ACC112 (cell line): ENCODE data around the gene ZBTB7C.

Experiments
- H2AFZ ChIP-seq: fragments of 200-600 bp; sonication (generic); one replicate; pipeline ENCODE4 v1.6.0; 2017; ENCODE audit warnings: antibody characterized with exemption, low read length; ENCODE audit not compliant: unreplicated experiment
- H3K27ac ChIP-seq: fragments of 200-600 bp; sonication (generic); 2 replicates; pipeline ENCODE4 v1.5.1; 2014; ENCODE audit warnings: low read depth, mild to moderate bottlenecking, antibody characterized with exemption, low read length, moderate library complexity
- H3K27me3 ChIP-seq: fragments of 200-600 bp; sonication (generic); 2 replicates; pipeline ENCODE4 v1.6.1; 2014; ENCODE audit warnings: mild to moderate bottlenecking, antibody characterized with exemption, low read length, moderate library complexity, mixed read lengths; ENCODE audit not compliant: insufficient read depth
- H3K36me3 ChIP-seq: fragments of 200-600 bp; sonication (generic); 2 replicates; pipeline ENCODE4 v1.6.1; 2016; ENCODE audit warnings: mild to moderate bottlenecking, antibody characterized with exemption, low read length, moderate library complexity, mixed read lengths; ENCODE audit not compliant: insufficient read depth
- H3K4me1 ChIP-seq: fragments of 200-600 bp; sonication (generic); one replicate; pipeline ENCODE4 v1.6.1; 2016; ENCODE audit warnings: low read length, mixed read lengths; ENCODE audit not compliant: insufficient read depth, unreplicated experiment, control insufficient read depth
- H3K4me3 ChIP-seq: fragments of 200-600 bp; sonication (generic); 2 replicates; pipeline ENCODE4 v1.5.1; 2014; ENCODE audit warnings: mild to moderate bottlenecking, low read depth, low read length
- H3K79me2 ChIP-seq: fragments of 200-600 bp; sonication (generic); one replicate; pipeline ENCODE4 v1.6.0; 2016; ENCODE audit warnings: low read length; ENCODE audit not compliant: control insufficient read depth, unreplicated experiment, insufficient read depth

Gene ZBTB7C

DNA sequence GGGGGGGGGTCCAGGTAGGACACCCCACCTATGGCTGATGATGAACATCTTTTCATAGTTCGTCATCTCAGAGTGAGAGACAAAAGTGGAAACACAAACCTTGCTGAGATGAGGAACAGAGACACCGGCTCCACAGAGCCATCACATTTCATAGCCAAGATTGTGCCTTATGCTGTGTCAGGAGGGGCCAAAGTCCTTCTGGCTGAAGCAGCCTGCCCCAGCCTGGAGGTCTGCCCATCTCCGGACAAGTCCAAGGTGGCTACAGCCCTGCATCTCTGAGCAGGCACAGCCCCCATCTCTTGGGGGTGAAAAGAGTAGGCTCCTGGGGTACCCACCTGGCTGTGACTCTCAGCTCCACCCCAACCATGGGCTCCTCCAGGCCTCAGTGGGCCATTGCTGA lies 70.3 kb downstream of the ZBTB7C start:
- Histone ChIP-seq H3K4me1 (no peaks in the 10 kb centered on the region), H3K27ac (no peak overlapping the region), H2AFZ (no peak overlapping the region), H3K27me3 (peaks cover 2% of the 10 kb centered on the region; the same call in 1 of the 2 replicates), H3K36me3 (no peaks in the 10 kb centered on the region), H3K4me3 (no peak overlapping the region), H3K79me2 (no peaks in the 10 kb centered on the region)

GRCh38 chr18:48337053-48337452 lies 72.1 kb downstream of the ZBTB7C start:
- H3K27ac ChIP-seq: no peak overlapping the region
- H3K4me1 ChIP-seq: no peaks in the 10 kb centered on the region
- H3K36me3 ChIP-seq: no peaks in the 10 kb centered on the region
- no peak overlapping the region for H2AFZ ChIP-seq
- H3K27me3 ChIP-seq: peaks cover 2% of the 10 kb centered on the region; the same call in 1 of the 2 replicates
- no peak overlapping the region for H3K4me3 ChIP-seq
- no peaks in the 10 kb centered on the region for H3K79me2 ChIP-seq

- Histone ChIP-seq H3K4me3 (no peak overlapping the region), H3K27me3 (peaks cover 2% of the 10 kb centered on the region; the same call in 1 of the 2 replicates), H3K4me1 (no peaks in the 10 kb centered on the region), H3K27ac (no peak overlapping the region), H3K79me2 (no peaks in the 10 kb centered on the region), H2AFZ (no peak overlapping the region), H3K36me3 (no peaks in the 10 kb centered on the region)
These were observed 72.9 kb downstream of the ZBTB7C start for GRCh38 chr18:48336332-48336731.

DNA sequence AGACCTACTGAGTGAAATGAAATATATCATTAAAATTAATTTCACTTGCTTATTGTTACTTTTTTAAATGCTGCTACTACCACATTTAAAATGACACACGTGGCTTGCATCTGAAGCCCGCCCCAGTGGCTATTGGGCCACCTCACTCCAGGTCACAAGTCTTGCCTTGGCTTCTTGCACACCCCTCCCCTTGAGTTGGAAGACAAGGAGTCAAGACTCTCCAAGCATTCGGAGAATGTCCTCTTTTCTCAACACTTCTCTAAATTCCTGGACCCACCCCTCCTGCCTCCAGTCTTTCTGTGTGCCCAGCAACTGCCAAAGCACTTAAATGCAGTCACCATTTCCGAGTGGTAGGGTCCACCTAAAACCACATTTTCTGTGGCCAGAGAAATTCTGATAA lies 73.4 kb downstream of the ZBTB7C start:
- no peaks in the 10 kb centered on the region for H3K79me2 ChIP-seq
- no peak overlapping the region for H2AFZ ChIP-seq
- peaks cover 3% of the 10 kb centered on the region for H3K4me1 ChIP-seq
- H3K27me3 ChIP-seq: no peaks in the 10 kb centered on the region
- no peak overlapping the region for H3K27ac ChIP-seq
- H3K36me3 ChIP-seq: no peaks in the 10 kb centered on the region
- no peak overlapping the region for H3K4me3 ChIP-seq

- Histone ChIP-seq H3K36me3 (no peaks in the 10 kb centered on the region), H3K4me1 (peaks cover 11% of the 10 kb centered on the region), H3K79me2 (no peaks in the 10 kb centered on the region), H3K27ac (no peak overlapping the region), H2AFZ (no peak overlapping the region), H3K27me3 (no peaks in the 10 kb centered on the region), H3K4me3 (no peak overlapping the region)
These were observed 74.3 kb downstream of the ZBTB7C start for GRCh38 chr18:48334845-48335244.

DNA sequence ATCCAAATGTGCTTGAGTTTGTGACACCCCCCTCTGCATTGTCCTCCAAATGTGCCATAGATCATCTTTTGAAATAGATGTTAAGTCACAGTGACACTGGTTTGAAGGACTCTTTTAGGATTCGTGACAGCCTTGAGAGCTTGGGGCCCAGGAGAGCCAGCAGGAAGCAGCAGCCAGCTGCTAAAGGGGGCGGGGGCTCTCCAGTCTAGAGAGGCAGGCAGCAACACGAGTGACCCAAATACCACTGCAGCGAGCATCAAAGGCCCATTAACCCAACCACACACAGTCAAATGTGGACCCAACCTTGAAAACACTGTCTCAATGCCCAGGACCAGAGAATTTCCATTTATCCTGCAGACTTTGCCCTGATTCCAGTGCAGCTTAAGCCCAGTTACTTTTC lies 75.6 kb downstream of the ZBTB7C start:
- H3K4me3 ChIP-seq: no peak overlapping the region
- H3K79me2 ChIP-seq: no peaks in the 10 kb centered on the region
- no peaks in the 10 kb centered on the region for H3K36me3 ChIP-seq
- H3K4me1 ChIP-seq: peaks cover 24% of the 10 kb centered on the region
- no peak overlapping the region for H2AFZ ChIP-seq
- no peaks in the 10 kb centered on the region for H3K27me3 ChIP-seq
- H3K27ac ChIP-seq: no peak overlapping the region

- H3K79me2 ChIP-seq: no peaks in the 10 kb centered on the region
- no peaks in the 10 kb centered on the region for H3K27me3 ChIP-seq
- H2AFZ ChIP-seq: no peak overlapping the region
- H3K4me3 ChIP-seq: 0 out of 2 replicates have a peak overlapping the region, but pooled peaks have one; percentile 26
- no peaks in the 10 kb centered on the region for H3K36me3 ChIP-seq
- peaks cover 44% of the 10 kb centered on the region for H3K4me1 ChIP-seq
- H3K27ac ChIP-seq: peak overlapping the region; percentile 95
These were observed 78.9 kb downstream of the ZBTB7C start for GRCh38 chr18:48330016-48330991.

- Histone ChIP-seq H3K4me1 (peaks cover 44% of the 10 kb centered on the region), H2AFZ (peak overlapping the region; percentile 26), H3K79me2 (no peaks in the 10 kb centered on the region), H3K36me3 (no peaks in the 10 kb centered on the region), H3K27ac (peak overlapping the region; percentile 95), H3K27me3 (no peaks in the 10 kb centered on the region), H3K4me3 (peak overlapping the region; percentile 11; the same call in 1 of the 2 replicates)
These were observed 80.5 kb downstream of the ZBTB7C start for GRCh38 chr18:48328473-48329210.

- Histone ChIP-seq H3K79me2 (no peaks in the 10 kb centered on the region), H3K4me3 (no peak overlapping the region), H3K27me3 (no peaks in the 10 kb centered on the region), H3K4me1 (peaks cover 44% of the 10 kb centered on the region), H3K27ac (peak overlapping the region; percentile 66), H2AFZ (peak overlapping the region; percentile 68), H3K36me3 (no peaks in the 10 kb centered on the region)
These were observed 82.1 kb downstream of the ZBTB7C start for GRCh38 chr18:48326901-48327675.

GRCh38 chr18:48325115-48325665 lies 84.0 kb downstream of the ZBTB7C start:
- Histone ChIP-seq H3K36me3 (no peaks in the 10 kb centered on the region), H3K4me1 (peaks cover 38% of the 10 kb centered on the region), H3K79me2 (no peaks in the 10 kb centered on the region), H3K27ac (no peak overlapping the region), H3K4me3 (no peak overlapping the region), H3K27me3 (no peaks in the 10 kb centered on the region), H2AFZ (no peak overlapping the region)
